Mesothelial cell of epicardium (in vitro differentiated cells): ENCODE results near the gene ZDHHC14. TPM values are rescaled to one million over a fixed set of nuclear protein-coding genes. Genes with fewer than 3 reads are reported as not detected.

Experiments used
- DNase-seq, 2 experiments: peaks; one replicate each; pipeline ENCODE4 v3.0.0; 2021; ENCODE audit warnings: low spot score in 2 of 2; ENCODE audit not compliant: unreplicated experiment in 2 of 2
- H3K27ac Mint-ChIP-seq: 2 replicates; pipeline ENCODE4 v1.8.0; 2021; ENCODE audit warnings: mixed read lengths
- H3K27me3 Mint-ChIP-seq: 2 replicates; pipeline ENCODE4 v1.8.0; 2021; ENCODE audit warnings: low read depth, mixed read lengths
- H3K36me3 Mint-ChIP-seq: 2 replicates; pipeline ENCODE4 v1.8.0; 2021; ENCODE audit warnings: mixed read lengths
- H3K4me1 Mint-ChIP-seq: 2 replicates; pipeline ENCODE4 v1.8.0; 2021; ENCODE audit warnings: mixed read lengths
- H3K4me3 Mint-ChIP-seq: 2 replicates; pipeline ENCODE4 v1.8.0; 2021; ENCODE audit warnings: mild to moderate bottlenecking, moderate library complexity, mixed read lengths
- H3K9me3 Mint-ChIP-seq: 2 replicates; pipeline ENCODE4 v1.8.0; 2021; ENCODE audit warnings: mixed read lengths
- CTCF ChIP-seq: fragments of 200-600 bp; sonication (generic); IDR thresholded peaks from one replicate; pipeline ENCODE4 v1.5.0; 2021; ENCODE audit warnings: antibody characterized with exemption; ENCODE audit not compliant: unreplicated experiment
- total RNA-seq: library from RNA; stranded (reverse); gene quantifications from 3 replicates; pipeline ENCODE4 v1.2.1, GENCODE V29; 2021

ZDHHC14 gene
- total RNA-seq, 1 donor from 2014 or later = 11.3 TPM

- Mint-ChIP-seq H3K9me3 (no peaks in the 10 kb centered on the region), H3K4me1 (peaks cover 7% of the 10 kb centered on the region), H3K36me3 (no peaks in the 10 kb centered on the region), H3K27ac (no peak overlapping the region), H3K4me3 (no peak overlapping the region), H3K27me3 (no peaks in the 10 kb centered on the region)
- no peak for TF ChIP-seq CTCF
- no peak for DNase-seq
These were observed 6.0 kb upstream of the ZDHHC14 start for GRCh38 chr6:157374889-157375443.

- Mint-ChIP-seq H3K27me3 (no peaks in the 10 kb centered on the region), H3K27ac (no peak overlapping the region), H3K9me3 (no peaks in the 10 kb centered on the region), H3K36me3 (no peaks in the 10 kb centered on the region), H3K4me3 (no peak overlapping the region), H3K4me1 (peaks cover 7% of the 10 kb centered on the region)
- no peak for TF ChIP-seq CTCF
- DNase-seq = no peak
These were observed 4.7 kb upstream of the ZDHHC14 start for GRCh38 chr6:157376241-157376640.

- Mint-ChIP-seq H3K27ac (no peak overlapping the region), H3K9me3 (no peaks in the 10 kb centered on the region), H3K4me1 (peaks cover 7% of the 10 kb centered on the region), H3K4me3 (no peak overlapping the region), H3K27me3 (no peaks in the 10 kb centered on the region), H3K36me3 (no peaks in the 10 kb centered on the region)
- DNase-seq = no peak
- TF ChIP-seq CTCF = no peak
These were observed 4.2 kb upstream of the ZDHHC14 start for GRCh38 chr6:157376706-157377230.

- peaks cover 24% of the 10 kb centered on the region for H3K4me1 Mint-ChIP-seq
- peaks cover 11% of the 10 kb centered on the region for H3K27me3 Mint-ChIP-seq
- no peaks in the 10 kb centered on the region for H3K36me3 Mint-ChIP-seq
- H3K9me3 Mint-ChIP-seq = no peaks in the 10 kb centered on the region
- TF ChIP-seq CTCF = no peak
- H3K4me3 Mint-ChIP-seq = peak overlapping the region; percentile 77
- DNase-seq = peak; percentile 60 to 84
- peak overlapping the region; percentile 33 for H3K27ac Mint-ChIP-seq
These were observed 1.1 kb upstream of the ZDHHC14 start for GRCh38 chr6:157379656-157380457.

- Mint-ChIP-seq H3K4me1 (peaks cover 24% of the 10 kb centered on the region), H3K9me3 (no peaks in the 10 kb centered on the region), H3K27me3 (peaks cover 11% of the 10 kb centered on the region), H3K4me3 (peak overlapping the region; percentile 77), H3K36me3 (no peaks in the 10 kb centered on the region), H3K27ac (peak overlapping the region; percentile 31)
- no peak for DNase-seq
- no peak for TF ChIP-seq CTCF
These were observed 572 bp upstream of the ZDHHC14 start for GRCh38 chr6:157380458-157380778.
